Activated CD4-positive, alpha-beta T cell treated with anti-CD3 and anti-CD28 coated beads for 1 hour (primary cell): ENCODE measurements around the gene SLC9A3.

Source experiments
- DNase-seq: peaks from one replicate; pipeline ENCODE4 v3.0.0-alpha.2; 2020

SLC9A3 gene

DNA sequence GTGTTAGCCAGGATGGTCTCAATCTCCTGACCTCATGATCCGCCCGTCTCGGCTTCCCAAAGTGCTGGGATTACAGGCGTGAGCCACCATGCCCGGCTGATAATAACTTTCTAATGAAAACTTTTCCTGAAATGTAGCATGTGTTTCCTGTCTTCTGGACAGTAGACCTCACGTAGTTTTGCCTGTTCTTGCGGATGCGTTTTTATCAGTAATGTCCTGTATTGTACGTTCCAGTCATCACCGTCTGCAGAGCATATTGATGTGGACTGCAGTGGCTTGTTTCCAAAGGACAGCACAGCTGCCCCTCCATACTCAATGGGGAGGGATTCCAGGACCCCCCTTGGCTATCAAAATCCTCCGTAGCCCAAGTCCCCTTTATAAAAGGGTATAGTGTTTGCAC, 68.4 kb downstream of the SLC9A3 start:
- no peak for DNase-seq

DNA sequence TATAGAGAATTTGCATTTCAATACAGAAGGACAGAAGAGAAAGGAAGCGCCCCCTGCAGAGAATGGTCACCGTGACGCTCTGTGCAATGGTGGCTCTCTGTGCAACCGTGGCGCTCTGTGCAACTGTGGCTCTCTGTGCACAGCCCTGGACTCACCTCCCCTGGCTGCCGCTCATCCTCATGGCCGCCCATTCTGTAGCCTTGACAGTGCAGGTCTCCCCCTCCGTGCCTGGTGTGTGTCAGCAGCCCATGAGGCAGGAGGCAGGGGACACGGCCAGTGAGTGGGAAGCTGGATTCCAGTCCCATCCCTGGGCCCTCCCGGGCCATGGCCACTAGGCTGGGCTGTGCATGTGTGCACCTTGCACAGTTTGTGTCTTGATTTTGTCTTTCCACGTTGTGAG, 69.3 kb downstream of the SLC9A3 start:
- no peak for DNase-seq

DNA sequence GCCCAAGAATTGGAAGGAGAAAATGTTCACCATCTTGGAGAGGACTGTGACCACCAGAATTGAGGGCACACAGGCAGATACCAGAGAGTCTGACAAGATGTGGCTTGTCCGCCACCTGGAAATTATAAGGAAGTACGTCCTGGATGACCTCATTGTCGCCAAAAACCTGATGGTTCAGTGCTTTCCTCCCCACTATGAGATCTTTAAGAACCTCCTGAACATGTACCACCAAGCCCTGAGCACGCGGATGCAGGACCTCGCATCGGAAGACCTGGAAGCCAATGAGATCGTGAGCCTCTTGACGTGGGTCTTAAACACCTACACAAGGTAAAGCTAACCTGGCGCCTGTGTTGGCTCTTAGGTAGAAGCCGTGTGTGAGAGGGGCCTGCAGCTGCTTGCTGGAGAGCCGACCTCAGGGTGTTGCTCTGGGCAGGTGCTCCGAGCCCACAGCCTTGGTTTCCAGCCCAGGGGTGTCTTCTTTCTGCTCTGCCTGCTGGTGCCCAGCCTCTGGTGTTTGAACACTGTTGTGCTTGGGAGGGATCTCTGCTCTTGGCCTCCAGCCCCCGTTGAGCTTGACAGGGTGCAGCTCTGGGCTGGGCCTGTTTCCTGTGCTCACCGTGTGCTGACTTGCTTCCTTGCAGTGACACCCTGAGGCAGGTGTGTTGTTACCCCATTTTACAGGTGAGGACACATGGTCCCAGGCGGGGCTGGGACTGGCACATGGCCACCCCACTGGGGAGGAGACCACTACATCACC, 70.3 kb downstream of the SLC9A3 start:
- DNase-seq, result no peak

DNA sequence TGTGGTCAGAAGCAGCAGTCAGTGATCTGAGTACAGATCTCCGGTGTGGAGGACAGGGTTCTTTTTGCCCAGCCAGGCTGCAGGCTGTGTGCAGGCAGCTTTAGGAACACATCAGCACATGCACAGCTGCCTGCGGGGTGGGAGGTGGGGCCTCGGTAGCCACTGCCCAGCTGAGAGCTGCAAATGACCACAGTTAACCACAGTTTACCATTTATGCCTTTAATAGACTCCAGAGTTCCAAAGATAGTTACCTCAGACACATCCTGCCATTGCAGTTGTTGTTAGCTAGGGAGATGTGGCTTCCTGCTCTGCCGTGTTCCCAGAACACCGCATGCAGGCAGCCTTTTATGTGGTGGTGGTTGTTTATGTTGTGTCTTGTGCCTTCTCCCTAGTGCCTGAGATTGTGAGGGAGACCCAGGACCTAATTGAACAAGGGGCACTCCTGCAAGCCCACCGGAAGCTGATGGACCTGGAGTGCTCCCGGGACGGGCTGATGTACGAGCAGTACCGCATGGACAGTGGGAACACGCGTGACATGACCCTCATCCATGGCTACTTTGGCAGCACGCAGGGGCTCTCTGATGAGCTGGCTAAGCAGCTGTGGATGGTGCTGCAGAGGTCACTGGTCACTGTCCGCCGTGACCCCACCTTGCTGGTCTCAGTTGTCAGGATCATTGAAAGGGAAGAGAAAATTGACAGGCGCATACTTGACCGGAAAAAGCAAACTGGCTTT, 71.1 kb downstream of the SLC9A3 start:
- DNase-seq, result no peak

DNA sequence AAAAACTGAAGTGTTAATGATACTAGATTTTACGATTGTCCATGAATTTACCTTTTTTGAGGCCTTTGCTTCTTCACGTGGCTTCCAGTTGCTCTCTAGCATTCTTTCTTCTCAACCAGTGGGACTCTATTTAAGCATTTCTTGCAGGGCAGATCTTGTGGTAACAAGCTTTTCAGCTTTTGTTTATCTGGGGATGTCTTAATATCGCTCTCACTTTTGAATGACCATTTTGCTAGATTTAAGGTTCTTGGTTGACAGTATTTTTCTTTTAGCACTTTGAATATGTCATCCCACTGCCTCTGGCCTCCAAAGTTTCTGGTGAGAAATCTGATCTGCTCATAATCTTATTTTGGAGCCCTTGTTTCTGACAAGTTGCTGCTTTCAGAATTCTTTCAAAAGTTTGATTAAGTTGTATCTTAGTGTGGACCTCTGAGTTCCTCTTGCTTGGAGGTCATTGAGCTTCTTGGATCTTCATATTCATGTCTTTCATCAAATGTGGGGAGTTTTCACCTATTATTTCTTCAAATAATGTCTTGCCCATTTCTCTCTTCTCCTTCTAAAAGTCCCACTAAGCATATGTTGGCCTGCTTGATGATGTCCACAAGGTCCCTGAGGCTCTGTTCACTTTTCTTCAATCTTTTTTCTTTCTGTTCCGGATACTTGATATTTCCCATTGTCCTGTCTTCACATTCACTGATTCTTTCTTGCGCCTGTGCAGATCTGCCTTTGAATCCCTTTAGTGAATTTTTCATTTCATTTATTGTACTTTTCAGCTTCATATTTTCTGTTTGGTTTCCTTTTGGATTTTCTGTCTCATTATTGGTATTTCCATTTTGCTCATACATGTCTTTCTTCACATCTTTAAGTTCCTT, 72.4 kb downstream of the SLC9A3 start:
- no peak for DNase-seq

DNA sequence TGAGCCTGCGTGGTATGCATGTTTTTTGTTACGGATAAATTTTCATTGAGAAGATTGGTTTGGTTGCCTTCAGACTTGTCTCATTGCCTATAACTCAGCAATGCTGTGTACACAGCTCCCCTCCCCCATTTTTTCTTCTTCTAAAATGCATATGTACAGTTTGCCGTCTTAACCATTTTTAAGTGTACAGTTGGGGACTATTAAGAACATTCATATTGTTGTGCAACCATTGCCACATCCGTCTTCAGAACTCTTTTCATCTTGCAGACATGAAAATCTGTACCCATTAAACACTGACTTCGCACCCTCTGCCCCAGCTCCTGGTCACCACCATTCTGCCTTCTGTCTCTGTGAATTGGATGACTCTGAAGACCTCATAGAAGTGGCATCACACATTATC, 75.1 kb downstream of the SLC9A3 start:
- DNase-seq, result no peak

DNA sequence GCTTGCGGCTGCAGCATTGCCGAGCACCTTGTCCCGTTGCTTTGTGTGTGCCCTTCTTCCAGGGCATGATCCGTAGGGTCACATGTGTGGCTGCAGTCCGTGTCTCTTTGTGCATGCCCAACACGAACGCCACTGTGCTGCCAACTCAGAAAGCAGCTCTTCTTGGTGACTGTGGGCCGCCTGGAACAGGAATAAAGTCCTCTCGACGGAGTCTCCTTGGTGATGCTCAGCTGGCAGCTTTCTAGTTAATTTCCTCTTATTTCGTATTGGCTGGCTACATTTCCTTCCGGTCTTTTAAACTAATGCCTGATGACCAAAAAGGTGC, 75.5 kb downstream of the SLC9A3 start:
- DNase-seq, result no peak

DNA sequence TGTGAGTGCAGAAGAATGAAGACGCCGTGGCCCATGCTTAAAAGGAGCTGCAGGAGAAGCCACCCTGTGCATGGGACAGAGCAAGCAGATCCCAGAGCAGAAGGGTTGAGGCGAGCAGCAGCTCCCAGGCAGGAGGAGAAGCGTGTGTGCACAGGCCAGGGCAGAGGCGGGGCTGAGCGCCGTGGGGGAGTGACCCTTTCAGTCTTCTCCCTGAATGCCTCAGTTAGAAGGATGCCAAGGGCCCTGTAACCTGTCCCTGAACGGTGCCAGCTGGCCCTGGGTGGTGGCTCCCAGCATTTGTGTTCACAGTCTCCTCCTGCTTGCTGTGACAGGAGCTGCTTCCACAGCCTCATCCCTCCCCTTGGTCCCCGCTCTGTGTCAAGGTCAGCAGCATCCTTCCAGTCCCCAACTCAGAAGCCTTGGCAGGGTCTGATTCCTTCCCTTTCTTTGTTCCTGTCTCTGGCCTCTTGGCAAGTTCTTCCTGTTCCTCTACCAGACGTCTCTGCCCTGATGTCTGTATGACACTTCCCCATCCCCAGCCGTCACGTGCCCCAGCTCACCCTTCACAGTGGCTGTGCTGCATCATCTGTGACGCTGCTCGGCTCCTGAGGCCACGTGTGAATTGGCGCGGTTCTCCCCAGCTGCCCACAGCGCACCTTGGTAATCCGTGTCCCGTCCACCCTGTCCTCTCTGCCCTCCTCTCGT, 76.0 kb downstream of the SLC9A3 start:
- DNase-seq, result no peak

DNA sequence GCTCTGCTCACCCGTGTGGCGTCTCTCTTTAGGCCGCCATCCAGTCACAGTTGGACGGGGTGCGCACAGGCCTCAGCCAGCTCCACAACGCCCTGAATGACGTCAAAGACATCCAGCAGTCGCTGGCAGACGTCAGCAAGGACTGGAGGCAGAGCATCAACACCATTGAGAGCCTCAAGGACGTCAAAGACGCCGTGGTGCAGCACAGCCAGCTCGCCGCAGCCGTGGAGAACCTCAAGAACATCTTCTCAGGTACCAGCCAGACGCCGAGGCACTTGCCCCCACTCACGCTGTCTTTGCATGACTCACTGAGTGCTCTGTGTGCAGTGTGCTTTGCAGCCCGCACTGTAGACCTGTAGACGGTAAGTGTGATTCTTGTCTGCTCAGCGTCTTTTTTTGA, 76.7 kb downstream of the SLC9A3 start:
- no peak for DNase-seq

DNA sequence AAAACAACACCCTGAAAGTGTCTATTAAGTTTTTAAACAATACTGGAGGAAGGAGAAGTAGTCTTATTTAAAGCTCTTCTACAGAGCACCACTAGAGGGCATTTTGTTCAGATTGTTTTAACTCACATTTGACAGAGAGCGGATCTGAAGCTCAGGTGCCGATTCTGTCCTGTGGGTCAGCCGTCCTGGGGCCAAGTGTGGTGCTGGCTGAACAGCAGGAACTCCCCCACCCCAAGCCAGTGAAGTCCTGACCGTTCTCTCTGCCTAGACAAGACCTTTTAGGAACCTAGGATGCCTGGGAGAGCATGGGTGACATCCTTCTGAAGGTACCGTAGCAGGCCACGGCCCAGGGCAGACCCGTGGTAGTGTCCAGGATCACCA, 77.4 kb downstream of the SLC9A3 start:
- no peak for DNase-seq

DNA sequence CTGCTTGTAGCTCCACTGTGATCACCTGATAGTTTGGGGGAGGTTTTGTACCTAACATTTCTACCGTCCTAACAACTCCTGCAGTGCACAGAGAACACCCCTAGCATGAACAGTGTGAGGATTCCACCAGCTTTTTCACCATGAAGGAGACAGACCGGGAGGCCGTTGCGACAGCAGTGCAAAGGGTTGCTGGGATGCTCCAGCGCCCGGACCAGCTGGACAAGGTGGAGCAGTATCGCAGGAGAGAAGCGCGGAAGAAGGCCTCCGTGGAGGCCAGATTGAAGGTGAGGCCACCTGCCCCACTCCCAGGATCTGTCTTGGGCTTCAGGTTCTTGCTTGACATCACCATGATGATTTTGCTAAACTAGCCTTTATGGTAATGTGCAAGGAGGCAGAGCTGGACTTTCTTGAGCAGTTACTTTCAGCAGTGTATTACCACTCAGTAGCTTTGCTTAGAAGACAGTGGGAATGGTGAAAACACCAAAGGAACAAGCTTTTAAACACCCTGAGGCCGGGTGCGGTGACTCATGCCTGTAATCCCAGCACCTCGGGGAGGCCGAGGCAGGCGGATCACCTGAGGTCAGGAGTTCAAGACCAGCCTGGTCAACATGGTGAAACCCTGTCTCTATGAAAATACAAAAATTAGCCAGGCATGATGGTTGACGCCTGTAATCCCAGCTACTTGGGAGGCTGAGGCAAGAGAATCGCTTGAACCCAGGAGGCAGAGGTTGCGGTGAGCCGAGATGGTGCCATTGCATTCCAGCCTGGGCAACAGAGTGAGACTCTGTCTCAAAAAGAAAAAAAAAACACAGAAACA, 78.0 kb downstream of the SLC9A3 start:
- no peak for DNase-seq

DNA sequence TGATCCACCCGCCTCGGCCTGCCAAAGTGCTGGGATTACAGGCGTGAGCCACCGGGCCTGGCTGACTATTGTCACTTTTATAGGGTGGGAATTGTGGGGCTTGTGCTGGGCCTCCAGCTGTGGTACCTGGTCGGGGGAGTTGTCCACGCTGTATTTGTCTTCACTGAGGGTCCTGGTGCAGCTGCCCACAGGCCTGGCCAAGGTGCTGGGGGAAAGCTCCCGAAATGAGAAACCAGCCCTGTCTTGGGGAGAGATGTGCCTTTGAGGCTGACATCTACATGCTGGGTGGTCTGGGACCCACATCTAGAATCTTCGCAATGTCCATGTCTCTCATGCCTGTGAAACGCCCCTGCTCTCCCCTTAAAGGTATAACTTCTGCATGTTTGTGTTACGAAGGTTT, 78.7 kb downstream of the SLC9A3 start:
- no peak for DNase-seq

DNA sequence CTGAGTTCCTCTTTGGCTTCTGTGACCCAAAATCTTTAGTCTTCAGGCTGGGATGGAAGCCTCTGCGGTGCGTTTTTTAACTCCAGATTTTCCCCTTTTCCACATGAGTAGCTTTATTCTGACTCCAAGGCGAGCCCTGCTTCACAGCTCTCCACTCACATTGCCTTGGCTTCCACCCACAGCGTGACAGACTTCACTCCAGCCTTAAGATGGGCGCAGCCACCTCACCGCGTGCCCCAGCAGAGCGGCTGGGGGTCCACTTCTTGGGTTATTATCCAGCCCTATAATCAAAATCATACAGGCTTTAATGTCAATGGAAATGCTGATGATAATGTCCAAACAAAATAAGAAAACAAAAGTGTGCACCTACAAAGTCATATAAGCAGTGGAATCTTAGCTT, 80.0 kb downstream of the SLC9A3 start:
- DNase-seq, result no peak

DNA sequence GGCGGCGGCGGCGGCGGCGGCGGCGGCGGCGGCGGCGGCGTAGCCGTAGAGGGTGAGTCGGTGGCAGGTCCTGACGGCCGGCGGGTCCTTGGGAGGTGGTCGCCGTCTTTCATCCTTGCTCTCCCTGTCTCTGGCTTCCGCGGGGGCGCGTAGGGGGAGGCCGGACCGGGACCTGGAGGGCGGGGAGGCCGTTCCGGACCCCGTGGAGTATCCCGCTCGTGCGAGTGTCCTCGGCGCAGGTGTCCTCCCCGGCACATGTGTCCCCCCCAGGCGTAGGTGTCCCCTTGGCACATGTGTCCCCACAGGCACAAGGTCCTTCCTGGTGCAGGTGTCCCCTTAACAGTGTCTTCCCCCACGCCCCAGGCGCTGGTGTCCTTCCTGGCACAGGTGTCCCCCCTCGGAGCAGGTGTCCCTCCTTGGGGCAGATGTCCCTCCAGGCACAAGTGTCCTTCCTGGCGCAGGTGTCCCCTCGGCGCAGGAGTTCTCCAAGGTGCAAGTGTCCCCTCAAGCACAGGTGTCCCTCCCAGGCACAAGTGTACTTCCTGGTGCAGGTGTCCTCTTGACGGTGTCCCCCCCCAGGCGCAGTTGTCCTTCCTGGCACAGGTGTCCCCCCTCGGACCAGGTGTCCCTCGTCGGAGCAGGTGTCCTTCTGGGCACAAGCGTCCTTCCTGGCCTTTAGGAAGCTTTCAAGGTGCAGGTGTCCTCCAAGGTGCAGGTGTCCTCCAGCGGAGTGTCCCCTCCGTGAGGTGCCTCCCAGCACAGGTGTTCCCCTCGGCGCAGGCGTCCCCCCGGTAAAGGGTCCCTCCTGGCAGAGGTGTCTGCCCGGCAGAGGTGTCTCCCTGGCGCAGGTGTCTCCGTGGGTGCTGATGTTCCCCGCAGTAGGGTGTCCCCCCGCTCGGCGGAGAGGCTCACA, 80.8 kb downstream of the SLC9A3 start:
- DNase-seq, result no peak

DNA sequence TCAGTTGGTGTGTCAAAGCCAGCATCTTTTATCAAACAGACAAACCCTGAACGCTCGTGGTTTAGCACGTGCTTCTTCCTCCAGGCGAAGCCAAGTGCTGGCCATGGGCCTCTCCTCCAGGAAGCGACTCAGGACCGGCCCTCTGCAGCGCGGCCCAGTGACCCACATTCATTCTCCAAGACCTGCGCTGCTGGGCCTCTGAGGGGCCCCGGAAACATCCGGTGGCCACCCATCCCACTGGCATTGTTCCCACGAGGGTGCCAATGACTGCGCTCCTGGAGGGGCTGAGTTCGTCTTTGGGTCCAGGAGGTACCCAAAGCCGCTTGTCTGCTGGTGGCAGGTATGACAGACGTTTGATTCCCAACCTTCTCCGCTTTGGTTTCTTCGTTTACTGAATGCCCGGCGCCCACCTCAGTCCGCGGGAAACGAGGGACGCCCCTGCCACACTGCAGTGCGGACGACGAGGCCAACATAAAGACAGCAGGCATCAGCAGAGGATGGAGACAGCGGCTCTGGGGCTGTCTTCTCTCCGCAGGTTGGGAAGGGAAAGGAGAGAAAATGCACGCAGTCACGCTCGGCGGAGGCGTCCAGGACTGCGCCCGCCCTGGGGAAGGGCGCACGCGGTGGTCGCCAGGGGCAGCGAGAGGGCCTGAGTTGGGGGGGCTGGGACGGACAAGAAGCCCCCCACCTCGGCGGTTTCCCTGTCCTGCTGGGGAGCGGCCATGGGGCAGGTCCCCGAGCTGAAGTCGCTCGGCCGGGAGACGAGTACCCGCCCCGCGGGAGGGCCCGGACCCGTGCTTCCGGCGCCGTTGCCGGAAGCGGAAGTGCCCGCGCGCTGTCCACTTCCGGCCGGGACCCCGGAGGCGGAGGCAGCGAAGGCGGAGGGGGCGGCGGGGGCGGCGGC, 81.7 kb downstream of the SLC9A3 start, which contains the start of gene EXOC3:
Gene EXOC3 (plus strand): TSS at position 842 of the 904 bp plus-strand sequence. CDS start 3,030 bp downstream, outside the sequence.
- DNase-seq, result peak; percentile 69

DNA sequence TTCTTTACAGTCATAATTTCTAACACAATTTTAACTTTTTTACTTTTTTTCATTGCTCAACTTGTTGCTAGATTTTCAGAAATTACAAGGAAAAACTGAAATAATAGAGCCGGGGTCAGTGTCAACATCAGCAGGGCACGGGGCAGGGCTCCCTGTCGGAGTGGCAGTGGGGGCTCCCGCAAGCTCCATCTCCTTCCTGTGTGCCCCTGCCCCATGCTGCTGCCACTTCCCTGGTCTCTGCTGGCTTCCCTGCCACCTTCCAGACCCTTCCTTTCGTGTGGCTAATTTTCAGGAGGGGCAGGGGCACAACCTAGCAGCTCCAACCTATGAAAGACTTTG, 82.3 kb downstream of the SLC9A3 start:
- DNase-seq, result no peak

DNA sequence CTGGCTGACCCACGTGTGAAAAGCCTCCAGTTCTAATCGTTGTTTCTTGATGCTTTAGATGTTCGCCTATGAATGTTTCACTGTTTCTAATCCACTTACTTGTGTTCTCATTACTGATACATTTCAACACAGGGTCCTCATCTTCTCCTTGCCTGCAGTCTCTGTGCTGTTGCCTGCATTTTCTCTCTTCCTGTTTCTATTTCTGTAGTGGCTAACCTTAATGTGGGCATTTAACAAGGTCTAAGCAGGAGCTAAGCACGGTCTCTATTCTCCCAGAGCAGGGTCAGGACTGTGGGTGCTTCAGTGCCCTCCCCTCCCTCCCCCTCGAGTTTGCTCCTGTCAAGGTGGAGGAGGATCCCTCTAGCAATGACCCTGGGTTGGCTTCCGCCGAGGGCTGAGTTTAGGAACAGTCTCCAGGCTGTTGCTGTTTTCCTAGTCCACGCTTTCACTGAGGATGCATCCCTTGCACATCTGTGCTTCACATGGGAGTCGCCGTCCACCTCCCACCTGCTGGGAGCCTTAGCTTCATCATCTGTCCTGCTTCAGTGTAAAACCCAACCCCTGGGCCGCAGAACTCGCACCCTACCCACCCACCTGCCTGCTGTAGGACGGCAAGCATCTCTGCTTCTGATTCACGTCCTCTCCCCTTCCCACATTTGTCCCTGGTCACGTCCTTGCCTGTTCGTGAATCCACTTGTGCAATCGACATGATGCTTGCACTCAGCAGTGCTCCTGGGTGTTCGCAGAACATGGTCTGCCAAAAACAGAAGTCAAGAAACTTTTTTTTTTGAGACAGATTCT, 83.6 kb downstream of the SLC9A3 start:
- no peak for DNase-seq

DNA sequence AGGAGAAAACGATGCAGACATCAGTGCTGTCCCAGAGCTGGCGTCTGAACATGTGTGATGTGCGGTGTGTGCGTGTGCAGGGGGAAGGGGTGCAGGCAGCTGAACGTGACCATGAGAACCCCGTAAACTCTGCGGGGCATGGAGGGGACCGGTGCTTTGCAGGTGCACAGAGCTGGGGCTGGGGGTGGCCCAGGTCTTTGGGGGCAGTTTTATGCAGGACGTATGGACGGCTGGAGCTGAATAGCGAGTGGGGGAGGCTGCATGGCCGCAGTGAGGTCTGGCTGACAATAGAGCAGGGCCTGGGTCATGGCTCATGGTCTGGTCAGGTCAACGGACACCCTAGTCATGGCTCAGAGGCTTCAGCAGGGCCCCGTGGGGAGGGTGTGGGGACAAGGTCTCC, 84.6 kb downstream of the SLC9A3 start:
- DNase-seq, result no peak

DNA sequence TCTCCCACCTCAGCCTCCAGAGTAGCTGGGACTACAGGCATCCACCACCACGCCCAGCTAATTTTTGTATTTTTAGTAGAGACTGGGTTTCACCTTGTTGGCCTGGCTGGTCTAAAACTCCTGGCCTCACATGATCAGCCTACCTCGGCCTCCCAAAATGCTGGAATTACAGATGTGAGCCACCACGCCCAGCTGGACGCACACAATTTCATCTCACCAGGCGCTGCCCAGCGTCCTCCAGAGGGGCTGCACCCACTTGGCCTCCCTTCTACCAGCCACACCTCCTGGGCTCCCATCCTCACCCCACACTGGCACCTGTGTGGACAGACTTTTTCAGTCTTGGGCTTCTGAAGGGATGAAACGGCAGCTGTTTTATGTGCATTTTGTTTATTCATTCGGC, 85.1 kb downstream of the SLC9A3 start:
- DNase-seq, result no peak
